Loucy (cell line): Measurements from ENCODE around the gene CCDC9B.

Experiments
- H2AFZ ChIP-seq: fragments of 200-600 bp; sonication (generic); 2 replicates; pipeline ENCODE4 v1.6.0; 2016; ENCODE audit warnings: antibody characterized with exemption, mild to moderate bottlenecking, low read length, moderate library complexity
- H3F3A ChIP-seq: fragments of 200-600 bp; 2 replicates; pipeline ENCODE4 v1.6.0; 2016; ENCODE audit warnings: antibody characterized with exemption, low read depth, mild to moderate bottlenecking
- H3K27me3 ChIP-seq: fragments of 200-600 bp; sonication (generic); 2 replicates; pipeline ENCODE4 v1.6.1; 2014; ENCODE audit warnings: low read length, mild to moderate bottlenecking; ENCODE audit not compliant: insufficient read depth, poor library complexity, severe bottlenecking
- H3K36me3 ChIP-seq: fragments of 200-600 bp; sonication (generic); 2 replicates; pipeline ENCODE4 v1.6.1; 2016; ENCODE audit warnings: low read length; ENCODE audit not compliant: insufficient read depth
- H3K4me1 ChIP-seq: fragments of 200-600 bp; sonication (generic); 2 replicates; pipeline ENCODE4 v1.5.1; 2014; ENCODE audit warnings: low read length, mild to moderate bottlenecking; ENCODE audit not compliant: insufficient read depth, poor library complexity, severe bottlenecking
- H3K4me2 ChIP-seq: fragments of 200-600 bp; sonication (generic); 2 replicates; pipeline ENCODE4 v1.6.0; 2014; ENCODE audit warnings: antibody characterized with exemption, low read length, low read depth, mild to moderate bottlenecking; ENCODE audit not compliant: poor library complexity, severe bottlenecking
- H3K4me3 ChIP-seq: fragments of 200-600 bp; sonication (generic); 2 replicates; pipeline ENCODE4 v1.5.1; 2014; ENCODE audit warnings: low read length, mild to moderate bottlenecking, mixed read lengths; ENCODE audit not compliant: poor library complexity, severe bottlenecking
- H3K79me2 ChIP-seq: fragments of 200-600 bp; sonication (generic); 2 replicates; pipeline ENCODE4 v1.6.1; 2014; ENCODE audit warnings: low read length; ENCODE audit not compliant: insufficient read depth
- H3K9ac ChIP-seq: fragments of 200-600 bp; sonication (generic); 2 replicates; pipeline ENCODE4 v1.6.0; 2014; ENCODE audit warnings: mild to moderate bottlenecking, low read depth, low read length, moderate library complexity; ENCODE audit not compliant: poor library complexity, severe bottlenecking
- H3K9me2 ChIP-seq: fragments of 200-600 bp; sonication (generic); replicated peaks from 2 replicates; pipeline ENCODE4 v1.6.1; 2016; ENCODE audit warnings: low read depth, low read length, mixed read lengths
- H3K9me3 ChIP-seq: fragments of 200-600 bp; sonication (generic); 2 replicates; pipeline ENCODE4 v1.6.1; 2014; ENCODE audit warnings: mild to moderate bottlenecking, antibody characterized with exemption, low read length, low read depth; ENCODE audit not compliant: insufficient read depth
- H4K20me1 ChIP-seq: fragments of 200-600 bp; sonication (generic); 2 replicates; pipeline ENCODE4 v1.6.0; 2014; ENCODE audit warnings: antibody characterized with exemption, low read length, mild to moderate bottlenecking; ENCODE audit not compliant: insufficient read depth, poor library complexity, severe bottlenecking
- EZH2phosphoT487 ChIP-seq: fragments of 200-600 bp; IDR thresholded peaks from 2 replicates; pipeline ENCODE4 v1.6.1; 2018; ENCODE audit warnings: antibody characterized with exemption, mild to moderate bottlenecking, moderate library complexity, borderline replicate concordance
- TF ChIP-seq, protein P1 (sequence below): fragments of 200-600 bp; sonication (generic); conservative IDR thresholded peaks from 2 replicates; pipeline ENCODE4 v1.5.1; 2014; ENCODE audit warnings: mild to moderate bottlenecking, antibody characterized with exemption, low read length

CCDC9B gene

DNA sequence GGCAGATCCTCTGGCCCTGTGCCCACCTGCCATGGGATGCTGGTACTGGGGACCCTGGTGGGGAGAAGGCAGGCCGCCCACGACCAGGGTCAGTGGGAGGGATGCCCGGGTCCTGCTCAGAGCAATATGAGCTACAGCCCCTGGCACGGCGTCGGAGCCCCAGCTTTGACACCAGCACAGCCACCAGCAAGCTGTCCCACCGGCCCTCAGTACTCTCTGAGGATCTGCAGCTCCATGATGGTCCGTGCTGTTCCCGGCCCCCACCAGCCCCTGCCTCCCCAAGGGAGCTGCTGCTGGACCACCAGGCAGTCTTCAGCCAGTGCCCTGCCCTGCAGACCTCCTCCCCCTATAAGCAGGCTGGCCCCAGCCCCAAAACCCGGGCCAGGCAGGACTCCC is 28.7 kb upstream of the CCDC9B start:
- Histone ChIP-seq H4K20me1 (no peaks in the 10 kb centered on the region), H2AFZ (no peak overlapping the region), H3K9ac (no peak overlapping the region), H3K4me3 (no peak overlapping the region), H3K36me3 (no peaks in the 10 kb centered on the region), H3K4me2 (no peak overlapping the region), H3K9me2 (no peaks in the 10 kb centered on the region), H3K79me2 (no peaks in the 10 kb centered on the region), H3K4me1 (peaks cover 13% of the 10 kb centered on the region), H3K9me3 (no peaks in the 10 kb centered on the region), H3F3A (no peaks in the 10 kb centered on the region), H3K27me3 (no peaks in the 10 kb centered on the region)
- TF ChIP-seq, protein P1, sequence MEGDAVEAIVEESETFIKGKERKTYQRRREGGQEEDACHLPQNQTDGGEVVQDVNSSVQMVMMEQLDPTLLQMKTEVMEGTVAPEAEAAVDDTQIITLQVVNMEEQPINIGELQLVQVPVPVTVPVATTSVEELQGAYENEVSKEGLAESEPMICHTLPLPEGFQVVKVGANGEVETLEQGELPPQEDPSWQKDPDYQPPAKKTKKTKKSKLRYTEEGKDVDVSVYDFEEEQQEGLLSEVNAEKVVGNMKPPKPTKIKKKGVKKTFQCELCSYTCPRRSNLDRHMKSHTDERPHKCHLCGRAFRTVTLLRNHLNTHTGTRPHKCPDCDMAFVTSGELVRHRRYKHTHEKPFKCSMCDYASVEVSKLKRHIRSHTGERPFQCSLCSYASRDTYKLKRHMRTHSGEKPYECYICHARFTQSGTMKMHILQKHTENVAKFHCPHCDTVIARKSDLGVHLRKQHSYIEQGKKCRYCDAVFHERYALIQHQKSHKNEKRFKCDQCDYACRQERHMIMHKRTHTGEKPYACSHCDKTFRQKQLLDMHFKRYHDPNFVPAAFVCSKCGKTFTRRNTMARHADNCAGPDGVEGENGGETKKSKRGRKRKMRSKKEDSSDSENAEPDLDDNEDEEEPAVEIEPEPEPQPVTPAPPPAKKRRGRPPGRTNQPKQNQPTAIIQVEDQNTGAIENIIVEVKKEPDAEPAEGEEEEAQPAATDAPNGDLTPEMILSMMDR, result no peak
- TF ChIP-seq EZH2phosphoT487, result no peak

DNA sequence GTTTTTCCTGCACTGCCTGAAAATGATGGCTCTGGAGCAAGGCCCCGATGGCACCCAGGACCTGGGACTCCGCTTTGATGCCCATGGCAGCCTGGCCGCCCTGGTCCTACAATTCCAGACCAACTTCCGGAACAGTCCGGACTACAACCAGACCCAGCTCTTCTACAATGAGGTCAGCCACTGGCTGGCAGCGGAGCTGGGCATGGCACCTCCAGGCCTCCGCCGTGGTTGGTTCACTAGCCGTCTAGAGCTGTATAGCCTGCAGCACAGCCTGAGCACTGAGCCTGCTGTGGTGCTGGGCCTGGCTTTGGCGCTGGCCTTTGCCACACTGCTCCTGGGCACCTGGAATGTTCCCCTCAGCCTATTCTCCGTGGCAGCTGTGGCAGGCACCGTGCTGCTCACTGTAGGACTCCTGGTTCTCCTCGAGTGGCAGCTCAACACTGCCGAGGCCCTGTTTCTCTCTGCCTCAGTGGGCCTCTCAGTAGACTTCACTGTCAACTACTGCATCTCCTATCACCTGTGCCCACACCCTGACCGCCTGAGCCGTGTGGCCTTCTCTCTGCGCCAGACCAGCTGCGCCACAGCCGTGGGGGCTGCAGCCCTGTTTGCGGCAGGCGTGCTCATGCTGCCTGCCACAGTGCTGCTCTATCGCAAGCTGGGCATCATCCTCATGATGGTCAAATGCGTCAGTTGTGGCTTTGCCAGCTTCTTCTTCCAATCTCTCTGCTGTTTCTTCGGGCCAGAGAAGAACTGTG is 28.2 kb upstream of the CCDC9B start:
- no peaks in the 10 kb centered on the region for H3K9me2 ChIP-seq
- no peaks in the 10 kb centered on the region for H3K9me3 ChIP-seq
- H3K27me3 ChIP-seq, result no peaks in the 10 kb centered on the region
- H3K4me1 ChIP-seq, result peaks cover 13% of the 10 kb centered on the region
- peak overlapping the region; percentile 81 for H2AFZ ChIP-seq
- H3K9ac ChIP-seq, result peak overlapping the region; percentile 60
- H3K4me2 ChIP-seq, result peak overlapping the region; percentile 64
- no peaks in the 10 kb centered on the region for H3F3A ChIP-seq
- H3K36me3 ChIP-seq, result no peaks in the 10 kb centered on the region
- no peak for TF ChIP-seq EZH2phosphoT487
- TF ChIP-seq, protein P1, result no peak
- H4K20me1 ChIP-seq, result no peaks in the 10 kb centered on the region
- peak overlapping the region; percentile 48 for H3K4me3 ChIP-seq
- H3K79me2 ChIP-seq, result no peaks in the 10 kb centered on the region

DNA sequence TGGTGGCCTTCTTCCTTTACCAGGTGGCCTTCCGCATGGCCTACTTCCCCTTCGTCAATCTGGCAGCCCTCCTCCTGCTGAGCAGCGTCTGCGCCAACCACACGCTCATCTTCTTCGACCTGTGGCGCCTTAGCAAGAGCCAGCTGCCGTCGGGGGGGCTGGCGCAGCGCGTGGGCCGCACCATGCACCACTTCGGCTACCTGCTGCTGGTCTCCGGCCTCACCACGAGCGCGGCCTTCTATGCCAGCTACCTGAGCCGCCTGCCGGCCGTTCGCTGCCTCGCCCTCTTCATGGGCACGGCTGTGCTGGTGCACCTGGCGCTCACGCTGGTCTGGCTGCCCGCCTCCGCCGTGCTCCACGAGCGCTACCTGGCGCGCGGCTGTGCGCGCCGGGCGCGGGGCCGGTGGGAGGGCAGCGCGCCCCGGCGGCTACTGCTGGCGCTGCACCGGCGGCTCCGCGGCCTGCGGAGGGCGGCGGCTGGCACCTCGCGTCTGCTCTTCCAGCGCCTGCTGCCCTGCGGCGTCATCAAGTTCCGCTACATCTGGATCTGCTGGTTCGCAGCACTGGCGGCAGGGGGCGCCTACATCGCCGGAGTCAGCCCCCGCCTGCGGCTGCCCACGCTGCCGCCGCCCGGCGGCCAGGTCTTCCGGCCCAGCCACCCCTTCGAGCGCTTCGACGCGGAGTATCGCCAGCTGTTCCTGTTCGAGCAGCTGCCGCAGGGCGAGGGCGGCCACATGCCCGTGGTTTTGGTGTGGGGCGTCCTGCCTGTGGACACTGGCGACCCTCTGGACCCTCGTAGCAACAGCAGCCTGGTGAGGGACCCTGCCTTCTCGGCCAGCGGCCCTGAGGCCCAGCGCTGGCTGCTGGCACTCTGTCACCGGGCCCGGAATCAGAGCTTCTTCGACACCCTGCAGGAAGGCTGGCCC is 27.2 kb upstream of the CCDC9B start:
- H3K4me2 ChIP-seq, result peak overlapping the region; percentile 80
- H3K9ac ChIP-seq, result peak overlapping the region; percentile 60
- H3K27me3 ChIP-seq, result no peaks in the 10 kb centered on the region
- no peaks in the 10 kb centered on the region for H3K9me3 ChIP-seq
- TF ChIP-seq, protein P1, result peak; percentile 83
- no peak for TF ChIP-seq EZH2phosphoT487
- H3K79me2 ChIP-seq, result no peaks in the 10 kb centered on the region
- H3K36me3 ChIP-seq, result no peaks in the 10 kb centered on the region
- no peaks in the 10 kb centered on the region for H3F3A ChIP-seq
- H2AFZ ChIP-seq, result peak overlapping the region; percentile 90
- H4K20me1 ChIP-seq, result no peaks in the 10 kb centered on the region
- H3K4me1 ChIP-seq, result peaks cover 13% of the 10 kb centered on the region
- H3K9me2 ChIP-seq, result no peaks in the 10 kb centered on the region
- H3K4me3 ChIP-seq, result peak overlapping the region; percentile 68
